Jurkat, Clone E6-1 (cell line): ENCODE measurements around the gene SOBP.
"Not testable (repeated sequence)": the region's sequence is repeated elsewhere in the genome, so short reads cannot be mapped to it uniquely, and the experiment has no call there.

Experiments used
- DNase-seq: peaks from one replicate; pipeline ENCODE4 v3.0.0-alpha.2; 2011; ENCODE audit warnings: low read depth, low spot score
- H3K4me3 ChIP-seq: 2 replicates; pipeline ENCODE4 v1.5.1; 2011; ENCODE audit warnings: mild to moderate bottlenecking, low read length, control low read depth, moderate library complexity

SOBP gene

DNA sequence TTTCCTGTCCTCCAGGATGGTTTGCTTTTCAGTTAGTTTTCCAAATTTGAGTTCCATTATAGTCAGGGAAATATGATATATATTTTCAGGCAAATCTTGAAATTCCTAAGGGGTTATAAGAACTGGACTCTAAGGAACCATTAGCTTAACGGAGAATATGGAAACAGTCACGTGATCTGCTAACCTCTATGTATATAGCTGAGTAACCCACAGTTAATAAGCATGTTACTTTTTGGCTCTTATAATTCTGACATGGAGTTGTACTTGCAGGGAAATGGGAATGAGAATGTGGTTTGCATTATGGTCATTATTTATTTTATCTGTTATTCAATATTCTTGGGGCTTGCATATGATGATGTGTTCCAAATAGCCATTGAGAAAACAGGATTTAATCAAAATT, 23.3 kb downstream of the SOBP start:
- no peak overlapping the region for H3K4me3 ChIP-seq
- DNase-seq, result no peak

DNA sequence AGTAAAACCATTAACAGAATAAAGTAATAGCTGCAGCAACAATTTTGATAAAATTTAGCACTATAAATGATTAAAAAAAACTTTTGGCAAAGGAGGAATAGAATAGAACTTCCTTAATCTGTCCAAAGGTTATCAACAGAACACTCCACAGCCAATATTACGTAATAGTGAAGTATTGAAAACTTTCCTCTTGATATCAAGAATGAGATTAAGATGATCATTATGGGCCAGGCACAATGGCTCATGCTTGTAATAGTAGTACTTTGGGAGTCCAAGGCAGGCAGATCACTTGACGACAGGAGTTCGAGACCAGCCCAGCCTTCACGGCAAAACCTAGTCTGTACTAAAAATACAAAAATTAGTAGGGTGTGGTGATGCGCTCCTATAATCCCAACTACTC, 26.0 kb downstream of the SOBP start:
- DNase-seq, result no peak
- no peak overlapping the region for H3K4me3 ChIP-seq

DNA sequence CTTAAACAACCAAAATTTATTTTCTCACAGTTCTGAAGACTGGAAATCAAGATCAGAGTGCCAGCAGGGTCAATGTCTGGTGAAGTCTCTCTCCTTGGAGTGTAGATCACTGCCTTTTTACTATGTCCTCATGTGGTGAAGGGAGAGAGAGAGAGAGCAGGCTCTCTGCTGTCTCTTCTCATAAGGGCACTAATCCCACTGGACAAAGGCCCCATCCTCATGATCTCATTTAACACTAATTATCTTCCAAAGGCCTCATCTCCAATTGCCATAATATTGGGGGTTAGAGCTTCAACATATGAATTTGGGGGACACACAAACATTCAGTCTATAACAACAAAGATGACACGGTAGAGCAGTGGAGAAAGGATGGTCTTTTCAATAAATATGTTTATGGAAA, 27.4 kb downstream of the SOBP start:
- no peak for DNase-seq
- no peak overlapping the region for H3K4me3 ChIP-seq

DNA sequence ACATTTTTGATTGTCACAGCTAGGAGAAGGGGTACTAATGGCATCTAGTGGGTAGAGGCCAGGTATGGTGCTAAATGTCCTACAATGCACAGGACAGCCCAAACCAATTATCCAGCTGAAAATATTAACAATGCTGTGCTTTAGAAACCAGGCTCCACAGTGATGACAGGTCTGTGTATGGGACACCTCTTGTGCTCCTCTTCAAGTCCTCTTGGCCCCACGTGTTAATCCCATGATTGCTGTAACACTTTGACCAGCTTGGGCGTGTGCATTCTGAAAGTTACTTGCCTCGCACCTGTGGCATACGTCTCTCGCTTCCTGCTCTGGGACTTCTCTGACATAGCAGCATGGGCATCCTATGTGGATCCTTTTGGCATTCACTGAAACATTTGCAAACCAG, 29.3 kb downstream of the SOBP start:
- DNase-seq, result not testable (repeated sequence)

DNA sequence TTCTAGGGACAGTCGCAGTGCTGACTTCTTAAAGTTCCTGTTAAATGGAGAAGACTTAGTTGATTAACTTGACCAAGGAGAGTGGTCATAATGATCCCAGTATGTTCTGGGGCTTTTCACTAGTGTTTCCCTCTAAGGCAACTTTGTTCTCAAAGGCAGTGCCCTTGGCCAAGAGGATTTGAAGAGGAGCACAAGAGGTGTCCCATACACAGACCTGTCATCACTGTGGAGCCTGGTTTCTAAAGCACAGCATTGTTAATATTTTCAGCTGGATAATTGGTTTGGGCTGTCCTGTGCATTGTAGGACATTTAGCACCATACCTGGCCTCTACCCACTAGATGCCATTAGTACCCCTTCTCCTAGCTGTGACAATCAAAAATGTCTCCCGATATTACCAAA, 30.8 kb downstream of the SOBP start:
- DNase-seq, H3K4me3 ChIP-seq: not testable (repeated sequence)

More for the DNA sequence above, 29.3 kb downstream of the SOBP start:
- not testable (repeated sequence) for H3K4me3 ChIP-seq

DNA sequence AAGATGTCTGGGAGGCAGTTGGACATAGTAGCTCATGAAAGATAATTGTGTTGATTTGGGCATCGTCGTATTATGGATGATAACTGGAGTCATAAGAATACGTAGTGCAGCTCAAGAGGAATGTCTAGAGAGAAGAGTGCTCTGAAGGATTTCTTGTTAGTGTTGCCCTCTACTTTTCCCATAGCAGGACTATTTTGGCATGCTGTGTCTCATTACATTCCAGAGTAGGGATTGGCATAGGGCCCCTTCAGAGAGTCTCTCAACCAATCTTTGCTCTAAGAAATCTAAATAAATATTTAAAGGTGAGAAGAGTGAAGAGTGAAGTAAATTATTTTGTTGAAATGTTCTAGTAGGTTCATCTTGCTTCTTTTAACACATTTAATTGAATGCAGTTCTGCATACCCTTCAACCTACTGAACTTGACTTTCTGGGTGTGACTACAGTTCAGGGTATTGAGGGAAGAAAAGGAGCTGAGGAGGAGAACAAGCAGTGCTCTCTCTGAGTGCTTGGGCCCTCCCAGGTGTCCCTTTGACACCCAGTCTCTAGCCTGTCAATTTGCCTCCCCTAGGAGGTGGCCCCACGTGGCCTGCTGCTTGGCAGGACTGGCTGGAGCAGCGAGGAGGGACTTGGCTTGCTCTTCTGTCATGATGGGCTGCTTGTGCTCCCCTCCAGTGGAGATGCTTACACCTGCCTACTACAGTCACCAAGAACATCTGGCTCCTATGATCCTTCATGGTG, 33.3 kb downstream of the SOBP start:
- no peak for DNase-seq
- no peak overlapping the region for H3K4me3 ChIP-seq

DNA sequence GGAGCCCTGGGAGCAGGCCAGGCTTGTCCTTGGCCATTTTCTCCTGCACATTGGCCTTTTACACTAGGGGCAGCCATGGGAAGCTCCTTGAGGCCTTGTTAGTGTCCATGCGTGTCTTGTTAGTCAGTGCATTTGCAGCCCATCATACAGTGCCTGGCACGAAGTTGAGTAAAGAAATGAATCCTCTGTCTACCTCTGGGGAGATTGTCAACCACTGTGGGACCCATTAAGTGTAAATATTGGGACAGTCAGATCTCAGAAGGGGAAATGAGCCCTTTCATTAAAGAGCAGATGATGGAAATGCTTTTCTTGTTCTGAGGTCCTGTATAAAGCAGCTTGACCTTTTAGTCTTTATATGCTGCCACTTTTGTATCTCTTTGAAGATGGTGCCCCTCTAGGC, 33.9 kb downstream of the SOBP start:
- no peak for DNase-seq
- H3K4me3 ChIP-seq, result no peak overlapping the region

DNA sequence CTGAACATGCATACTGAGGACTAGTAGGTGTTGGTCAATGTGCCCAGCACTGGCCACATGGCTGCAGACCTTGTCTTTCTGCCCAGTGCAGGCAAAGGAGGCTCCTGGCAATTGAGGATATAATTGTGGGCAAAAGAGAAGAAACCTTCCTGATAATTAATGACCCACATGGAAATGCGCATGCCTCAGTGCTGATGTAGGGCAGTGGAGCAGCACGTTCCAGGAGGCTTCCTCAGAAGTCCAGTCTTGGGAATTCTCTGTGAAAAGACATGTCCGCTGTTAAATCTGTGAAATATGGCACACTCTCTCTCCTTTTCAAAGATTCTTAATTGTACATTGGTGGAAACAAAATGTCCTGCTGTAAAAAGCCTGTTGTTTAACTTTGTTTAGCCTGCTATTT, 34.7 kb downstream of the SOBP start:
- no peak for DNase-seq
- H3K4me3 ChIP-seq, result no peak overlapping the region

DNA sequence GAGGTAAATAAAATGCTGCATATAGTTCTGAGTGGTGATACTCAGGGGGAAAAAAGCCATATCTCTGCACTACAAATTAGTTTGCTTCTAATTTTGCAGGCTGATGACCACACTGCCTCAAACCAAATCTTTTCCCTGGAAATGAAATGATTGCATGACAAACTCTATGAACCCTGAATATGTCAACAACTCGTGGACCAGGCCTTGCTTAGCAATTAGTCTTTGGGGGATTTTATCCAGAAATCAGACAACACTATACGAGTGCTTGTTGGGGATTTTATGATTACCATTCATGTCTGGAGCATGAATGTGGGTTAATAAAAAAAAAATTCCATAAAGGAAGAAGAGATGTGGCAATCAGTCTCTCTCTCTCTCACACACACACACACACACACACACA, 42.0 kb downstream of the SOBP start:
- H3K4me3 ChIP-seq, result no peak overlapping the region
- DNase-seq, result no peak

DNA sequence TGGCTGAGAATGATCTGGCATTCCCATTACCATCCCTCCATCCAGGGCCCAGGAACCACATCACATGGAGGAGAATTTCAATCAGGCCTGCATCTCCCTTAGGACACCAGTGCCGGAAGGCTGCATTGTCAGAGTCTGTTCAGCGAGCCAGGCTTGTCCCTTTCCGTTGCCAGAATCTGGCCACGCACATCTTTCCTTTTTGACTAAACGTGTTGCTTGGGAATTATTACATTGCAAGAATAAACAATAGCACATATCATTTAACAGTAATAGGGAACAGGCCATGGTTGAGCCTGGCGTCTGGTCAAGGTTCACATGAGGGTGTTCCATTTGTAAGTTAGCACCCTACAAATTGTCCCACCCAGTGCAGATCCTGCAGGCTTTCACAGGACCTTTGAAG, 42.8 kb downstream of the SOBP start:
- no peak for DNase-seq
- no peak overlapping the region for H3K4me3 ChIP-seq

DNA sequence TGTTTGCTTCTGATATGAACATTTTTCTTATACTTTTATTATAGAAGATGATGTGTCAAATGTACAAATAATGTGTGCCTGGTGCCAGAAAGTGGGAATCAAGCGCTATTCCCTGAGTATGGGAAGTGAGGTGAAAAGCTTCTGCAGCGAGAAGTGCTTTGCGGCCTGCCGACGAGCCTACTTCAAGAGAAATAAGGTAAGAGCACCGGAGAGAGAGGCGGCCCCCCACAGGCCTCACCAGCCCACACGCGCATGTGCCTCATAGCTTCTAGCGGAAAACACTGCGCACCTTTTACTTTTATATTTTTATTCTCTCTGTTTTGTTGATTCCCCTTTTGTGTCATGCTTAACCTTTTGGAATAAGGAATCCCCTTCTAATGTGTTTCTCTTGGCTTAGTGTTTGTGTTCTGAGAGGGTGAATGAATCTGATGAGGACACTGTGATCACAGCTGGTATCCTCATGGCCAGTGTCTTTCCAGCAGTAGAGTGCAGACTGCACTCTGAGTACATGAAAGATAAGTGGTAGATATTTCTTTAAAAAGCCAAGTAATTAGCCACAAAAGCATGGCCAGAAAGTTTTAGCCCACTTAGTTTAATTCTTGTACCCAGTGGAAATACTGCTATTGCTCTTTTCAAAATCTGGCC, 43.6 kb downstream of the SOBP start:
- DNase-seq, result no peak
- H3K4me3 ChIP-seq, result no peak overlapping the region

DNA sequence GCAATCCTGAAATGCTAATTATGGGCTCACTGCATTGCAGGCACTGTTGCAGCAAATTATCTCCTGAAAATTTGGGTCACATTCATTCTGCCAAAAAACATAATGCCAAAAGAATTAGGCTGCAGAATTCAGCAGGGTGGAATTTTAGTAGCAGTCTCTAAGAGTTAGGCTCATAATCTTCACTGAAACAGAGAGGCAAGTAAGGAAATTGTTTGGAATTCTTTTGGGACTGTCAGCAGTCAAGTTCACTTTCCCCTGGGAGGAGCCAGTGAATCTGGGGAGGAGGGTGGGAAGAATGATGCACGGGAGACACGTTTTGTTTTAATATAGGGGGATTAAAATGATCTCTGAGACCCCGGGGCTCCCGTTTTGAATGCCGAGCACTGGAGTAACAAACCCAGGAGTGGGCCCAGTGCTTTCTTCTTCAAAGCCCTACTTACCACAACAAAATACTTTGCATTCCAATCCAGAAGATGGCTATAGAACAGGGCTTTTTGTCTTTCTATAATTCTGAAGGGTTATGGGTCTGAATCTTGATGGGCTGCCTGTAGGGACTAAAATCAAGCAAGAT, 44.7 kb downstream of the SOBP start:
- DNase-seq, result no peak
- no peak overlapping the region for H3K4me3 ChIP-seq

DNA sequence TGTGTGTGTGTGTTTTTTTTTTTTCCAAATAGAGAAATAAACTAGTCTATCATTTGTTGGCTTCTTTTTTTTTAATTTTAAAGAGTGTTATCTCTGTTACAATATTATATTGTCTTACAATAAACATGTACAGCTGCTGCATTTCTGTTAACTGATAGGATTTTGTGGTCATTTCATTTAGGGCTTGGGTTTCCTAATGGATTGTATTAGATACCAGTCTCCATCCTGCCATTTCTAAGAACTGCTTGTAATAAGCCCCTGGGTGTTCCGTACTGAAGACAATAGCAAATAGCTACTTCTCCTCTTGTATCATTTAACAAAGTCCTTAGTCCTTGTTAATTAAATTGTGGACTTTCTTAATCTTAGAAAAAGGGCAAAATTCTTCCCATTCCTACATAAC, 45.7 kb downstream of the SOBP start:
- no peak for DNase-seq
- H3K4me3 ChIP-seq, result no peak overlapping the region

DNA sequence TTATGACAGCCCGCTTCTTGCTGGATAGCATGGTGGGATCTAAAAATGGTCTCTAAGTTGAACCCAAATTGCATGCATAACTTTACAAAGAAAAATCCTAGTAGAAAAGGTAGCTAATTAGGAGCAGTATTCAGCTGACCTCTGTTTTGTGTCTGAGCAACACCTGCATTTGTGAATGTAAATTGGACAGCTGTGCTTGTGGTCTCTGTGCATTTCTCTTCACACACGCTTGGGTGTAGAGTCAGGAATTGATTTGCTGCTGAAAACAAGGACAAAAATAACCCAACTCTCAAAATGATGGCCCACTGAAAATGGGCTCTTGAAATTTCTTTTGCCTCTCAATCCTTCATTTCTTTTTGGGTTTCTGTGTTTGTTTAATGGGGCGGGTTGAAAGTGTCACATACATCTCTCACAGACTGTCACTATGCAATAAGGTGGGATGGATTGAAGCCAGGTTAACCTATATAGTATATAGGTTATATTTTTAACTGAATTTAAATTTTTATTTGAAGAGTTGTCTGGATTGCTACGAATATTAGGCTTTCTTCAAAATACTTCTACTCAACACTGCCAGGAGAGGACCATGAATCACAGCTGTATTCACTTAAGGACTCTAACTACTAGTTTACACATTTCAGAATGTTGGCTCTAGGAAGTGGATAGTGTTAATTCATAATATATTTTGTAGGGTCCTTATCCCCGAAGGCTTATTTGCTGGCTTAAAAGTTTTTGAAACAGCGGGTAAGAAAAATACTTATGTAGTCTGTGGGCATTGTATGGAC, 46.5 kb downstream of the SOBP start:
- no peak overlapping the region for H3K4me3 ChIP-seq

DNA sequence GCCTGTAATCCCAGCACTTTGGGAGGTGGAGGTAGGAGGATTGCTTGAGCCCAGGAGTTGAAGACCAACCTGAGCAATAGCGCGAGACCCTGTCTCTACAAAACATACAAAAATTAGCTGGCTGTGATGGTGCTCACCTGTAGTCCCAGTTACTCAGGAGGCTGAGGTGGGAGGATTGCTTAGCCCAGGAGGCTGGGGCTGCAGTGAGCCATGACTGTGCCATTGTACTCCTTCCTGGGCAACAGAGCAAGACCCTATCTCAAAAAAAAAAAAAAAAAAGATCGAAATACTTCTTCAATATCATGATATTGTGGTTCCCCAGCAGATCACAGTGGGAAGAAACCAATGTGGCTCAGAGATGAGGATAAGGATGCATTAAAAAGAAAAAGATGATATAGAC, 47.6 kb downstream of the SOBP start:
- DNase-seq, result no peak
- H3K4me3 ChIP-seq, result no peak overlapping the region

More for the DNA sequence above, 46.5 kb downstream of the SOBP start:
- DNase-seq, result no peak

DNA sequence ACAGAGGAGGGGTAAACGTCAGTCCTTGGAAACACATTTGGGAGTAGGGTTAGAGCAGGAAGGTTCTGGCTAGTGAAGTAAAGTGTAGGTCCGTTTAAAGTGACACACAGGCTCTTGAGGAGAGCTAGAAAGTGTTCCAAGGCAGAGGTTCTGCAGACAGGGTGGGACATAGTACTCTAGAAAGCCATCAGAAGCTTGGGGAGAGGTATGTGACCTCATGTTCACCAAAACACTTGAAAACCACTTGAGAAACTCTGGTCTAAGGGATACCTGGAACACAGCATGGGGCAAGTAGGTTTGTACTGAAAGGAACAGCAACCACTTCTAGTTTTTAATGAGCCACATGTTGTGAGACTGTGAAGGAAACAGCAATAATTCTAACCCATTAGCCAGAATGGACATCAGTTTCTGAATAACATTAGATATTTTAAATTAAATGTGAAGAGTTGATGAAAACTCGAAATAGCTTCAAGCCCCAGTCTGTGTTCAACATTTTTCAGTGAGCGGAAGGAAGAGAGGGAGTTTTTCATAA, 49.0 kb downstream of the SOBP start:
- no peak for DNase-seq
- no peak overlapping the region for H3K4me3 ChIP-seq

DNA sequence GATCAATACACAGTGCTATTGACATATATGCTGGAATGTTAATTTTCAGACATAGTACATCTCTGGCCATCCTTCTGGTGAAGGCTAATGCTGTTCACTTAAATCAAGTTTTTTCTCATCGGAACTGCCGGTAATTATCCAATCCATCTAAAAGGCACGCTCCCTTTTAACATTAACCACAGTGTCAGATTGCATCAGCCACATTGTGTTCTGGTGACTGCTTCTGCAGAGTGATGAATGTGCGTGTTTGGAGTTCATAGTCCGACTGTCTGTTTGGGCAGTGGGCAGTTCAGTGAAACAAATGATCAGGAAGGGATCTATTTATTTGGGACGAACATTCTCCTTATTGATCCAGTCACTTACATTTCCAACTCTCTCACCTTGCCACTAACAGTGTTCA, 49.5 kb downstream of the SOBP start:
- H3K4me3 ChIP-seq, result no peak overlapping the region
- DNase-seq, result no peak

DNA sequence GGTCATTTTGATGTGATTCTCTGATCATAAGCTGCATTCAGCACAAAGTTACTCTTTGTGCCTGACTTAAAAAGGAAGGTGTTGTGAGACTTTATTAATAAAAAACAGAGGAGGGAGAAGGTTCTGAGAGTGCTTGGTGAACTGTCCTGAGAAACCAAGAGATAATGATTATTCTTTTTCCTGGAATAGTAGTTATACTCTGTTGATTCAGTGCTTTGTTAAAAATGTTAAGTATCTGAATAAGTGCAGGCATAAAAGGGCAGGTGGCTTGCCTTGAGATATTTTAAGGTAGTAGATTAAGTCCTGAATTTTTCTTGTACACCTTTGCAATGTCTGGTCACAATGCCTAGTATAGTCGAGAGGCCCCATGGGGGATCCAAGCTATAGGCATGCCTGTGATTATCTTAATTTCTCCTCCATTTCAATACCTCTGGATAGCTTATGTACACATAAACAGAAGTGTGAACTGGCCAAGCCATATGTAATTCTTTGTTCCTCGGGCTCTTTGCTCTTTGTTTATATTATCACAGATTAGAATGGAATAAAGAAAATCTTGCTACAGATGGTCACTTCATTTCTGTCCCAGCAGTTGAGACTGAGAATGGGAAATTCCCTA, 50.0 kb downstream of the SOBP start:
- no peak for DNase-seq
- H3K4me3 ChIP-seq, result no peak overlapping the region

DNA sequence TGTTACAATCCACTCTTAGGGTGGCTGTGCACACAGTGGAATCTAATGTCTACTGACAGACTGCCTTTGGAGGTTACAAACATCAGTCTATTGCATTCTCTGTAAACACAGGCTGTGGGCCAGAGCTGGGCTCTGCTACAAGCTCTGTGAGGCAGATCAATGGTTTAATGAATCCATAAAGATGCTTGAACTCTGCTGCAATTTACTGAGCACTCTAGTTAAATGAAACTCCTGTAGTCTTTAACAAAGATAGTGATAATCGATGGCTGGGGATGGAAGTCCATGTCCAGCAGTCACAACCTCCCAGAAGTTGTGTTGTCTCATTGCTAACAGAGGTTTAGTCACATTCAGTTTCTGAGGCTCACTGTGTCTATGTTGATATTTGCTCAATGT, 50.5 kb downstream of the SOBP start:
- H3K4me3 ChIP-seq, result no peak overlapping the region
- no peak for DNase-seq
